Osteocyte (in vitro differentiated cells): Measurements from ENCODE around the gene AWAT1. TPM values are rescaled to one million over a fixed set of nuclear protein-coding genes. Genes with fewer than 3 reads are reported as not detected.
"Not testable (repeated sequence)": the region's sequence is repeated elsewhere in the genome, so short reads cannot be mapped to it uniquely, and the experiment has no call there.

Source experiments
- DNase-seq: peaks from one replicate; pipeline ENCODE4 v3.0.0; 2021; ENCODE audit warnings: mixed read lengths; ENCODE audit not compliant: unreplicated experiment; ENCODE audit errors: extremely low spot score
- H3K27ac Mint-ChIP-seq: one replicate; pipeline ENCODE4 v1.8.0; 2021; ENCODE audit warnings: mild to moderate bottlenecking, mixed read lengths; ENCODE audit not compliant: unreplicated experiment
- H3K27me3 Mint-ChIP-seq: one replicate; pipeline ENCODE4 v1.8.0; 2021; ENCODE audit warnings: mixed read lengths; ENCODE audit not compliant: unreplicated experiment
- H3K36me3 Mint-ChIP-seq: one replicate; pipeline ENCODE4 v1.8.0; 2021; ENCODE audit warnings: mixed read lengths; ENCODE audit not compliant: unreplicated experiment
- H3K4me1 Mint-ChIP-seq: one replicate; pipeline ENCODE4 v1.8.0; 2021; ENCODE audit warnings: mixed read lengths; ENCODE audit not compliant: unreplicated experiment
- H3K4me3 Mint-ChIP-seq: one replicate; pipeline ENCODE4 v1.8.0; 2021; ENCODE audit warnings: mild to moderate bottlenecking, moderate library complexity, mixed read lengths; ENCODE audit not compliant: unreplicated experiment
- H3K9me3 Mint-ChIP-seq: one replicate; pipeline ENCODE4 v1.8.0; 2021; ENCODE audit warnings: mixed read lengths; ENCODE audit not compliant: unreplicated experiment
- CTCF ChIP-seq: fragments of 200-600 bp; sonication (generic); IDR thresholded peaks from 2 replicates; pipeline ENCODE4 v1.5.0; 2021; ENCODE audit warnings: antibody characterized with exemption, mild to moderate bottlenecking, moderate library complexity
- total RNA-seq: library from RNA; stranded (reverse); gene quantifications from 2 replicates; pipeline ENCODE4 v1.2.1, GENCODE V29; 2021

The AWAT1 gene
- total RNA-seq, 1 donor from 2014 or later = not detected

DNA sequence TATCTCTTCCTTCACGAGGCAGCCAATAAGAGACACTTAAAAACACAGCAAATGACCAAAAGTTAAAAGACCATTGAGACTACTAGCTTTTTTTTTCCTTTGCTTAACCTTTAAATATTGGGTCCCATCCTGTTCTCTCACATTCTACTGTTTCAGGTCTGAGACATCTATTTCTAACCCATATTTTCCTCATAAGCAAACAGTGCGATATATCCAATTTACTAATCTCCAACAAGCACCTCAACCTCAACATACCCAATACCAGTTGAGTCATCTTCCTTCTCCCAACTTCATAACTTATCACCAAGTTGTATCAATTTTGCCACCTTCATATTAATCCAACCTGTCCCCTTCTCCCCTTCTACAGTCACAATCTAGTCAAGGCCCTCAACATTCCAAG lies 7.0 kb downstream of the AWAT1 start:
- H3K27me3 Mint-ChIP-seq = no peaks in the 10 kb centered on the region
- H3K9me3 Mint-ChIP-seq = peaks cover 11% of the 10 kb centered on the region
- H3K4me1 Mint-ChIP-seq = no peaks in the 10 kb centered on the region
- H3K4me3 Mint-ChIP-seq = no peak overlapping the region
- H3K36me3 Mint-ChIP-seq = no peaks in the 10 kb centered on the region
- H3K27ac Mint-ChIP-seq = no peak overlapping the region
- DNase-seq = no peak
- TF ChIP-seq CTCF = no peak

GRCh38 chrX:70243601-70244000 lies 9.1 kb downstream of the AWAT1 start:
- H3K36me3 Mint-ChIP-seq, DNase-seq, H3K4me1 Mint-ChIP-seq, H3K27ac Mint-ChIP-seq, H3K27me3 Mint-ChIP-seq, H3K4me3 Mint-ChIP-seq: not testable (repeated sequence)
- H3K9me3 Mint-ChIP-seq = peaks cover 11% of the 10 kb centered on the region

DNA sequence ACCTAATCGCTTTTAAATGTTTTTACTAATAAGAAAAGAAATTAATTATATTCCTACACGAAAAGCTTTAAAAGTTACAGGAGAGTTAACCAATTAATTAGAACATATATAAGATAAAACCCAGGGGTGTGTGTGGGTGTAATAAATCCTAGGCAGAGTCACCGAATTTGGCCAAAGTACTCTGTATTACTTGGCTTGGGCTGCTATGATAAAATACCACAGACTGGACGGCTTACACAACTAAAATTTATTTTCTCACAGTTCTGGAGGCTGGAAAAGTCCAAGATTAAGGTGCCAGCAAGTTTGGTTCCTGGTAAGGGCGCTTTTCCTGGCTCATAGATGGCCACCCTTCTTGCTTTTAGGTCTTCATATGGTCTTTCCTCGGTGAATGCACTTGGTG lies 10.4 kb downstream of the AWAT1 start:
- no peaks in the 10 kb centered on the region for H3K4me1 Mint-ChIP-seq
- H3K36me3 Mint-ChIP-seq = no peaks in the 10 kb centered on the region
- no peak for TF ChIP-seq CTCF
- no peak overlapping the region for H3K4me3 Mint-ChIP-seq
- H3K27ac Mint-ChIP-seq = no peak overlapping the region
- H3K9me3 Mint-ChIP-seq = peaks cover 7% of the 10 kb centered on the region
- no peaks in the 10 kb centered on the region for H3K27me3 Mint-ChIP-seq
- no peak for DNase-seq

GRCh38 chrX:70247252-70247651 lies 12.8 kb downstream of the AWAT1 start:
- no peaks in the 10 kb centered on the region for H3K4me1 Mint-ChIP-seq
- peaks cover 10% of the 10 kb centered on the region for H3K9me3 Mint-ChIP-seq
- no peak for DNase-seq
- H3K36me3 Mint-ChIP-seq = peaks cover 2% of the 10 kb centered on the region
- H3K27ac Mint-ChIP-seq = no peak overlapping the region
- no peak for TF ChIP-seq CTCF
- no peak overlapping the region for H3K4me3 Mint-ChIP-seq
- peaks cover 2% of the 10 kb centered on the region for H3K27me3 Mint-ChIP-seq

GRCh38 chrX:70252491-70252890 lies 18.0 kb downstream of the AWAT1 start:
- H3K36me3 Mint-ChIP-seq = peaks cover 2% of the 10 kb centered on the region
- peaks cover 17% of the 10 kb centered on the region for H3K9me3 Mint-ChIP-seq
- no peaks in the 10 kb centered on the region for H3K4me1 Mint-ChIP-seq
- no peak overlapping the region for H3K4me3 Mint-ChIP-seq
- H3K27ac Mint-ChIP-seq = no peak overlapping the region
- no peak for DNase-seq
- peaks cover 2% of the 10 kb centered on the region for H3K27me3 Mint-ChIP-seq
- no peak for TF ChIP-seq CTCF
